ENCODE results near the gene SCG2.

DNA sequence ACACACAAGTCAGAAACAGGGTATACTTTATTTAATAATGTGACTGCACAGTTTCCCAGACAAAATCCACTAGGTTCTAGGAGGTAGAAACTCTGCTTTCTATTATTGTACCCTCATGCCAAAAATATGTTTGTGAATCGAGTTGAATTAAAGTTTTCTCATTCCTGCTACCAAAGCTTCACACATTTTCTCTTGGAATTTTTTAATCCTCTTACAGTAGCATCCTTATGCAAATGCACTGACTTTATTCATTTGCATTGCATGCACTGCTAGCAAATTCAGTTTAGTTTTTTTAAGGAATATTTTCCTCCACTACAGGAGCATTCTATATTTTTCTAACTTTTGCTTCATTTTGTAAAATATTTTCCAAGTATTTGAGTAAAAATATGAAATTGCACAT lies 4.8 kb upstream of the SCG2 start:
- TF ChIP-seq GATA2 (IDR thresholded peaks at IDR 0.05; ENCODE audit: low read depth, low read length) (no peak), GATA3 (IDR thresholded peaks at IDR 0.05; ENCODE audit: low read depth, low read length) (no peak)

All from SH-SY5Y (cell line).